Measurements from ENCODE around the gene DHX35.

- TF ChIP-seq CTCF (tag by site-specific recombination; IDR thresholded peaks at IDR 0.05) (no peak), ZBTB11 (tag by site-specific recombination; conservative IDR thresholded peaks at IDR 0.05; ENCODE audit: low read depth) (no peak)
- TF ChIP-seq, protein P1, sequence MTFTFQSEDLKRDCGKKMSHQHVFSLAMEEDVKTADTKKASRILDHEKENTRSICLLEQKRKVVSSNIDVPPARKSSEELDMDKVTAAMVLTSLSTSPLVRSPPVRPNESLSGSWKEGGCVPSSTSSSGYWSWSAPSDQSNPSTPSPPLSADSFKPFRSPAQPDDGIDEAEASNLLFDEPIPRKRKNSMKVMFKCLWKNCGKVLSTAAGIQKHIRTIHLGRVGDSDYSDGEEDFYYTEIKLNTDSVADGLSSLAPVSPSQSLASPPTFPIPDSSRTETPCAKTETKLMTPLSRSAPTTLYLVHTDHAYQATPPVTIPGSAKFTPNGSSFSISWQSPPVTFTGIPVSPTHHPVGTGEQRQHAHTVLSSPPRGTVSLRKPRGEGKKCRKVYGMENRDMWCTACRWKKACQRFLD (tag by site-specific recombination; IDR thresholded peaks at IDR 0.05): no peak
- TF ChIP-seq, protein P2, sequence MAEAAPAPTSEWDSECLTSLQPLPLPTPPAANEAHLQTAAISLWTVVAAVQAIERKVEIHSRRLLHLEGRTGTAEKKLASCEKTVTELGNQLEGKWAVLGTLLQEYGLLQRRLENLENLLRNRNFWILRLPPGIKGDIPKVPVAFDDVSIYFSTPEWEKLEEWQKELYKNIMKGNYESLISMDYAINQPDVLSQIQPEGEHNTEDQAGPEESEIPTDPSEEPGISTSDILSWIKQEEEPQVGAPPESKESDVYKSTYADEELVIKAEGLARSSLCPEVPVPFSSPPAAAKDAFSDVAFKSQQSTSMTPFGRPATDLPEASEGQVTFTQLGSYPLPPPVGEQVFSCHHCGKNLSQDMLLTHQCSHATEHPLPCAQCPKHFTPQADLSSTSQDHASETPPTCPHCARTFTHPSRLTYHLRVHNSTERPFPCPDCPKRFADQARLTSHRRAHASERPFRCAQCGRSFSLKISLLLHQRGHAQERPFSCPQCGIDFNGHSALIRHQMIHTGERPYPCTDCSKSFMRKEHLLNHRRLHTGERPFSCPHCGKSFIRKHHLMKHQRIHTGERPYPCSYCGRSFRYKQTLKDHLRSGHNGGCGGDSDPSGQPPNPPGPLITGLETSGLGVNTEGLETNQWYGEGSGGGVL (tag by site-specific recombination; IDR thresholded peaks at IDR 0.05): no peak
These were observed 5.9 kb downstream of the DHX35 start for GRCh38 chr20:38968090-38968489.

Measured in HEK293 (cell line).